Measurements from ENCODE around the gene ARHGEF11.

The ARHGEF11 gene

GRCh38 chr1:156947818-156948525 lies 97.6 kb downstream of the ARHGEF11 start:
- no peak for DNase-seq

GRCh38 chr1:156947127-156947526 lies 98.4 kb downstream of the ARHGEF11 start:
- no peak for DNase-seq

- no peak for DNase-seq
These were observed 99.5 kb downstream of the ARHGEF11 start for GRCh38 chr1:156945881-156946661.

- DNase-seq: no peak
These were observed 100.7 kb downstream of the ARHGEF11 start for GRCh38 chr1:156944848-156945247.

GRCh38 chr1:156944268-156944667 lies 101.3 kb downstream of the ARHGEF11 start:
- DNase-seq: no peak

- DNase-seq: no peak
These were observed 101.8 kb downstream of the ARHGEF11 start for GRCh38 chr1:156943756-156944155.

- no peak for DNase-seq
These were observed 103.0 kb downstream of the ARHGEF11 start for GRCh38 chr1:156942576-156942975.

GRCh38 chr1:156942176-156942575 lies 103.4 kb downstream of the ARHGEF11 start:
- no peak for DNase-seq

GRCh38 chr1:156941675-156942074 lies 103.9 kb downstream of the ARHGEF11 start:
- no peak for DNase-seq

GRCh38 chr1:156939786-156940334 lies 105.7 kb downstream of the ARHGEF11 start:
- no peak for DNase-seq

- DNase-seq: no peak
These were observed 106.7 kb downstream of the ARHGEF11 start for GRCh38 chr1:156938813-156939212.

- no peak for DNase-seq
These were observed 107.7 kb downstream of the ARHGEF11 start for GRCh38 chr1:156937883-156938282.

- no peak for DNase-seq
These were observed 108.8 kb downstream of the ARHGEF11 start for GRCh38 chr1:156936721-156937220.

- DNase-seq: no peak
These were observed 109.4 kb downstream of the ARHGEF11 start for GRCh38 chr1:156936191-156936590.

GRCh38 chr1:156935505-156936128 lies 109.9 kb downstream of the ARHGEF11 start:
- no peak for DNase-seq

- DNase-seq: no peak
These were observed 112.4 kb downstream of the ARHGEF11 start for GRCh38 chr1:156933136-156933535.

- no peak for DNase-seq
These were observed 113.4 kb downstream of the ARHGEF11 start for GRCh38 chr1:156931974-156932710.

- no peak for DNase-seq
These were observed 114.2 kb downstream of the ARHGEF11 start for GRCh38 chr1:156931211-156931952.

- no peak for DNase-seq
These were observed 115.1 kb downstream of the ARHGEF11 start for GRCh38 chr1:156930483-156930882.

GRCh38 chr1:156929596-156930238 lies 115.8 kb downstream of the ARHGEF11 start:
- no peak for DNase-seq

GRCh38 chr1:156928043-156928602 lies 117.4 kb downstream of the ARHGEF11 start:
- DNase-seq: no peak

Measured in activated CD4-positive, alpha-beta T cell treated with anti-CD3 and anti-CD28 coated beads for 48 hours (primary cell).